ENCODE data around the gene CORO6.

DNA sequence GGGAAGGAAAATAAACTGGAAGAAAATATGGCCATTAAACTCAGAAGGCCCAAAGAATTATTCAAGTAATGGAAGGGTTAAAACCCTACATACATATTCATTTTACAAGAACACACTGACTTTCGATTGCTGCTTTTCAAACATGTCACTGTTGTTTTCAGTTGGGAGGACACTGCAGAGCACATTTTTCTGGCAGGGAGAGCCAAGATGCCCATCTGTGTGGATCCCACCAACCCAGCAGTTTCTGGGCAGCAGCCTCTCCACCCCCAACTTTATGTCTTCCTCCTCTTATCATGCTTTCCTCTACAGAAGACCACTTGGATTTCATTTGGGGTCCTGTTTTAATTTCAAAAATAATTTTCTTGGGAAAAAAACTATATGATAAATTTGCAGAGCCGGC, 7.1 kb upstream of the CORO6 start:
- no peak for TF ChIP-seq EZH2phosphoT487 (IDR thresholded peaks at IDR 0.05; ENCODE audit: insufficient read depth, low read depth)
- no peak for TF ChIP-seq EZH2 (IDR thresholded peaks at IDR 0.05; ENCODE audit: insufficient read depth, poor library complexity, severe bottlenecking)

Data from GM23248 (cell line).